GM12874 (cell line): Measurements from ENCODE around the gene HIGD1A.

Source experiments
- TF ChIP-seq, protein P1 (sequence below): IDR thresholded peaks from 2 replicates; pipeline ENCODE4 v1.5.1; 2011; ENCODE audit warnings: low read depth, mild to moderate bottlenecking, control low read depth, low read length, moderate library complexity; ENCODE audit not compliant: insufficient read depth

The HIGD1A gene

GRCh38 chr3:42803414-42804105, 730 bp downstream of the HIGD1A start:
- TF ChIP-seq, protein P1, sequence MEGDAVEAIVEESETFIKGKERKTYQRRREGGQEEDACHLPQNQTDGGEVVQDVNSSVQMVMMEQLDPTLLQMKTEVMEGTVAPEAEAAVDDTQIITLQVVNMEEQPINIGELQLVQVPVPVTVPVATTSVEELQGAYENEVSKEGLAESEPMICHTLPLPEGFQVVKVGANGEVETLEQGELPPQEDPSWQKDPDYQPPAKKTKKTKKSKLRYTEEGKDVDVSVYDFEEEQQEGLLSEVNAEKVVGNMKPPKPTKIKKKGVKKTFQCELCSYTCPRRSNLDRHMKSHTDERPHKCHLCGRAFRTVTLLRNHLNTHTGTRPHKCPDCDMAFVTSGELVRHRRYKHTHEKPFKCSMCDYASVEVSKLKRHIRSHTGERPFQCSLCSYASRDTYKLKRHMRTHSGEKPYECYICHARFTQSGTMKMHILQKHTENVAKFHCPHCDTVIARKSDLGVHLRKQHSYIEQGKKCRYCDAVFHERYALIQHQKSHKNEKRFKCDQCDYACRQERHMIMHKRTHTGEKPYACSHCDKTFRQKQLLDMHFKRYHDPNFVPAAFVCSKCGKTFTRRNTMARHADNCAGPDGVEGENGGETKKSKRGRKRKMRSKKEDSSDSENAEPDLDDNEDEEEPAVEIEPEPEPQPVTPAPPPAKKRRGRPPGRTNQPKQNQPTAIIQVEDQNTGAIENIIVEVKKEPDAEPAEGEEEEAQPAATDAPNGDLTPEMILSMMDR: no peak

DNA sequence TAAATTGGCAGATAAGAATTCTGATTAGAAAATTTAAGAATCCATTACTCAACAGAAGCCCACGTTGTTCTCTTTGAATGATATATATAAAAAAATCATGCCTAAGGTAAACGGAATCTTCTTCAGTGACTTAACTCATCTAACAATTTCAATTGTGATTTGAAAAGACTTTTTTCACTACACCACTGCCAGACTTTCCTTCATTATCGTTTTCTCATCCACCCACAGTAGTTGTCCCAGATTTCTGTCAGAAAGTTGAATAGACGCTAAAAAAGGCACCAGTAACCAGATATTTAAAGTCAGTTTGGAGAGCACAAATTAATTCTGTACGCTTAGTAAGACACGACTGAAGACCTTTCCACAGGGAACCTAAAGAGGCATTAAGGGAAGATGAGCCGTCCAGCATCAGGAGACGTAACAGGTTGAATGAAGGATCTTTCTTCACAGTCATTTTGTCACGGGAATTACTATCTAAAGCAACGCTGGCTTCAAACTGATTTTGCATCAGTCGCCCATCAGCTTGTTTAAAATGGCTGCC, 1.3 kb downstream of the HIGD1A start:
- TF ChIP-seq, protein P1: no peak

- TF ChIP-seq, protein P1: no peak
Measured at GRCh38 chr3:42801784-42802183, 2.5 kb downstream of the HIGD1A start.

- TF ChIP-seq, protein P1: no peak
Measured at GRCh38 chr3:42801048-42801620, 3.2 kb downstream of the HIGD1A start.

GRCh38 chr3:42800251-42800650, 4.0 kb downstream of the HIGD1A start:
- TF ChIP-seq, protein P1: no peak

- TF ChIP-seq, protein P1: no peak
Measured at GRCh38 chr3:42799376-42799775, 4.9 kb downstream of the HIGD1A start.

- TF ChIP-seq, protein P1: no peak
Measured at GRCh38 chr3:42796332-42796885, 7.9 kb downstream of the HIGD1A start.
